Cardiac atrium fibroblast (primary cell): ENCODE measurements around the gene FCGR3B. TPM values are rescaled to one million over a fixed set of nuclear protein-coding genes. Genes with fewer than 3 reads are reported as not detected.

Experiments
- total RNA-seq: library from RNA; depleted of rRNA; stranded (reverse); fragments of >200 nt; gene quantifications from 2 replicates; pipeline ENCODE4 v1.2.3, GENCODE V29; 2015

FCGR3B gene
- not detected in 2 replicates for total RNA-seq

DNA sequence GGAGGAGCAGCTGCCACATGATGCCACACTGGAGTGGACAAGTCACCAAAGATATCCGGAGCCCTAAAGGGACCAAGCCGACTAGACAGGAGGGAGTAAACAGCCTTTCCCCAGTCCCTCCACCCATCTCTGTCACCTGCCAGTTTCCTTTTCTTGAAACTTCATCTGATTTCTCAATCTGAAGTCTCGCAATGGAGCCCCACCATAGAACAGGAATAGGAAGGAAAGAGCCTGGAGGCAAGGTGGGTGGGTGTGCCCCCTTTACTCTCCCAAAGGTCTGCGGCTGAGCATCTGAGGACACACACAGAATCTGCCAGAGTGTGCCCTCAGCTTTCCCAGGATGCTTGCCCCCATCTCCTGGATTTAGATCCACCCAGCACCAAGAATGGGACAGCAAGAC lies at the start of gene FCGR3B:
Gene FCGR3B (minus strand): TSS at position 101 of the 400 bp plus-strand sequence. CDS start 82 bp downstream, at position 19.

DNA sequence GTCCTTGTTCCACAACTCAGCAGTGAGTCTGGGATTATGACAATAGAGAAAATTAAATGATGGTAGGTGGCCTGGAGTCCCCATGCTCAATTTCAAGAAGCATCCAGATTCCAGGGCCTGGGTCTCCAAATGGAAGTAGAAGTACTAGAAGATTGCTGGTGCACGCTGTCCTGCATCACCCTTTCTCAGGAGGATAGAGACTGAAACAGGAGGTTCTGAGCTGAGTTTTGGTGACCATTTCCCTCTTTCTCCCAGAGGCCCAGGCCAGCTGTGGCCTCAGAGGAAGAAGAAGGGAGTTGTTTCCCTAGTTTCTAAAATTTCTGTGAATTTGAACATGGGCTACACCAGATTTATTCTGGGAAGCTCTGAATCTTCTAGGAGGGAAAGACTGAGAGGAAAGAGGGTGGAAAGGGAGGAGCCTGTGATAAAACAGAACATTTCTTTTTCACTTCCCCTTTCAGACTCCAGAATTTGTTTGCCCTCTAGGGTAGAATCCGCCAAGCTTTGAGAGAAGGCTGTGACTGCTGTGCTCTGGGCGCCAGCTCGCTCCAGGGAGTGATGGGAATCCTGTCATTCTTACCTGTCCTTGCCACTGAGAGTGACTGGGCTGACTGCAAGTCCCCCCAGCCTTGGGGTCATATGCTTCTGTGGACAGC lies 31.8 kb upstream of the FCGR3B start, which contains the start of gene FCGR2B:
Gene FCGR2B (plus strand): TSS at position 460 of the 656 bp plus-strand sequence. CDS start 99 bp downstream, at position 559.

Other genes starting within 250 kb of the FCGR3B start
- not detected in 2 replicates for gene FCGR2A, start 125.7 kb downstream of the FCGR3B start, total RNA-seq
- gene HSPA6, start 106.6 kb downstream of the FCGR3B start, total RNA-seq: 0.90 TPM in 1 of 2 replicates, not detected in the other
- gene FCGR3A, start 81.4 kb downstream of the FCGR3B start, total RNA-seq: not detected in 2 replicates
- gene FCGR2B, start 32.0 kb upstream of the FCGR3B start, total RNA-seq: not detected in 2 replicates
- 2.3 TPM in 1 of 2 replicates, not detected in the other for gene FCRLA, start 76.1 kb upstream of the FCGR3B start, total RNA-seq
- gene FCRLB, start 90.4 kb upstream of the FCGR3B start, total RNA-seq: 0.18 and 1.8 TPM in 2 replicates
- 11.7 and 36.8 TPM in 2 replicates for gene DUSP12, start 118.6 kb upstream of the FCGR3B start, total RNA-seq
- gene ATF6, start 135.1 kb upstream of the FCGR3B start, total RNA-seq: 20.0 and 23.3 TPM in 2 replicates